ENCODE measurements around the gene DUSP14. TPM values are rescaled to one million over a fixed set of nuclear protein-coding genes. Genes with fewer than 3 reads are reported as not detected.

Gene DUSP14
- total RNA-seq, 5 donors from 2014 or later (not counting 1 experiment from before 2014, with no cell fraction given): 4.0 to 9.6 (median 5.4) TPM

DNA sequence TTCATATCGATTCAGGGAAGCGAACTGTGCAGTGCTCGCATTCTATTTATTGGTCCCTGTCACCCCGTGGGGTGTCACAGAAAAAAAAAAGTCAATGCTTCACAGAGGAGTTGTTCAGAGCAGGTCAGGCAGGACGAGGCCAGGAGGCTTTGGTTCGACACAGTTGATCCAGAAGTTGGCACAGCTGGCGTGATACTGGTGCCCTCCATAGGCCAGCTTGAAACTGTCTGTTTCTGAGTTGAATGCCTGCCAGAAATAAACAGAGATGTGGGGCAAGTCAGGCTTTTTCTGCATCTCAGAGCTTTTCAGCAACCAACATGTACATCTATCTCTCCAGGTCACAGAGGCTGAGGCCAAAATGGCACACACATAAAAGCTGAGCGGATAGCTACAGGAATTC, 29.1 kb downstream of the DUSP14 start:
- Mint-ChIP-seq H3K4me3 (no peak overlapping the region), H3K9me3 (no peaks in the 10 kb centered on the region)
- POLR2A ChIA-PET: no interaction called here

GRCh38 chr17:37519251-37519985, 29.7 kb downstream of the DUSP14 start:
- H3K27ac ChIP-seq (ENCODE audit: low read length): no peak overlapping the region
- no peaks in the 10 kb centered on the region for H3K9me3 ChIP-seq
- no peak for ATAC-seq (replicated peaks in 1 of 4)
- no peak overlapping the region for H3K4me3 Mint-ChIP-seq
- WGBS (ENCODE audit: insufficient coverage): no CpG with 5 or more reads among the region's 5 CpGs
- no peak overlapping the region for H3K4me3 ChIP-seq (ENCODE audit: control insufficient read depth in 1 of 2, extremely low read depth in 1 of 2, low read length in 1 of 2)
- no peaks in the 10 kb centered on the region for H3K27me3 Mint-ChIP-seq
- CTCF ChIA-PET: interaction anchor here in 1 of 2 donors (0.7 kb wide), 1 partner anchor 17 kb away, joined by 3 read pairs; no protein-coding TSS in a partner anchor
- no peak for DNase-seq
- peaks cover 20 to 74% of the 10 kb centered on the region in 2 donors for H3K36me3 ChIP-seq (ENCODE audit: control insufficient read depth in 2 of 2, extremely low read depth in 1 of 2, insufficient read depth in 1 of 2, low read length in 1 of 2)
- H3K36me3 Mint-ChIP-seq: peaks cover 51% of the 10 kb centered on the region
- H3K4me1 Mint-ChIP-seq: peaks cover 12 to 20% (median 18%) of the 10 kb centered on the region in 3 donors
- peak overlapping the region; percentile 49 to 51 for H3K27ac Mint-ChIP-seq
- no peaks in the 10 kb centered on the region for H3K27me3 ChIP-seq (replicated peaks in 1 of 2; ENCODE audit: control insufficient read depth in 2 of 2, extremely low read depth in 1 of 2, insufficient read depth in 2 of 2, low read length in 1 of 2)
- POLR2A ChIA-PET: no interaction called here
- peaks cover 0 to 8% of the 10 kb centered on the region in 2 experiments for H3K4me1 ChIP-seq (ENCODE audit: control insufficient read depth in 1 of 2, extremely low read depth in 1 of 2, insufficient read depth in 2 of 2, low read length in 2 of 2)
- H3K9me3 Mint-ChIP-seq: no peaks in the 10 kb centered on the region

More for the DNA sequence above, 29.1 kb downstream of the DUSP14 start:
- 93% methylated on average over 7 of the region's 8 CpGs for WGBS (ENCODE audit: insufficient coverage)
- ATAC-seq (replicated peaks in 1 of 4): no peak
- Histone ChIP-seq H3K9me3 (no peaks in the 10 kb centered on the region), H3K36me3 (ENCODE audit: control insufficient read depth in 2 of 2, extremely low read depth in 1 of 2, insufficient read depth in 1 of 2, low read length in 1 of 2) (peaks cover 20 to 74% of the 10 kb centered on the region in 2 donors), H3K27ac (ENCODE audit: low read length) (no peak overlapping the region), H3K4me1 (ENCODE audit: control insufficient read depth in 1 of 2, extremely low read depth in 1 of 2, insufficient read depth in 2 of 2, low read length in 2 of 2) (peaks cover 0 to 6% of the 10 kb centered on the region in 2 experiments), H3K4me3 (ENCODE audit: control insufficient read depth in 1 of 2, extremely low read depth in 1 of 2, low read length in 1 of 2) (no peak overlapping the region), H3K27me3 (replicated peaks in 1 of 2; ENCODE audit: control insufficient read depth in 2 of 2, extremely low read depth in 1 of 2, insufficient read depth in 2 of 2, low read length in 1 of 2) (no peaks in the 10 kb centered on the region)
- Mint-ChIP-seq H3K36me3 (peaks cover 51% of the 10 kb centered on the region), H3K27ac (no peak overlapping the region), H3K27me3 (no peaks in the 10 kb centered on the region), H3K4me1 (peaks cover 6 to 15% (median 14%) of the 10 kb centered on the region in 3 donors)
- no peak for DNase-seq
- CTCF ChIA-PET: no interaction called here

- POLR2A ChIA-PET: no interaction called here
- ATAC-seq (replicated peaks in 1 of 4): no peak
- 82% methylated on average over 4 of the region's 8 CpGs for WGBS (ENCODE audit: insufficient coverage)
- CTCF ChIA-PET: interaction anchor here in 1 of 2 donors (0.6 kb wide), 1 partner anchor 938 kb away, joined by 3 read pairs; no protein-coding TSS in a partner anchor
- H3K4me1 Mint-ChIP-seq: peaks cover 16 to 23% (median 22%) of the 10 kb centered on the region in 3 donors
- no peaks in the 10 kb centered on the region for H3K27me3 Mint-ChIP-seq
- H3K4me3 ChIP-seq (ENCODE audit: control insufficient read depth in 1 of 2, extremely low read depth in 1 of 2, low read length in 1 of 2): no peak overlapping the region
- H3K27ac Mint-ChIP-seq: peak overlapping the region; percentile 49 to 51
- no peak overlapping the region for H3K27ac ChIP-seq (ENCODE audit: low read length)
- H3K9me3 Mint-ChIP-seq: no peaks in the 10 kb centered on the region
- H3K9me3 ChIP-seq: no peaks in the 10 kb centered on the region
- H3K36me3 ChIP-seq (ENCODE audit: control insufficient read depth in 2 of 2, extremely low read depth in 1 of 2, insufficient read depth in 1 of 2, low read length in 1 of 2): peaks cover 16 to 74% of the 10 kb centered on the region in 2 donors
- peaks cover 54% of the 10 kb centered on the region for H3K36me3 Mint-ChIP-seq
- no peak overlapping the region for H3K4me3 Mint-ChIP-seq
- DNase-seq: no peak
- peaks cover 0 to 8% of the 10 kb centered on the region in 2 experiments for H3K4me1 ChIP-seq (ENCODE audit: control insufficient read depth in 1 of 2, extremely low read depth in 1 of 2, insufficient read depth in 2 of 2, low read length in 2 of 2)
- H3K27me3 ChIP-seq (replicated peaks in 1 of 2; ENCODE audit: control insufficient read depth in 2 of 2, extremely low read depth in 1 of 2, insufficient read depth in 2 of 2, low read length in 1 of 2): no peaks in the 10 kb centered on the region
These were observed 30.5 kb downstream of the DUSP14 start for GRCh38 chr17:37520174-37520573.

DNA sequence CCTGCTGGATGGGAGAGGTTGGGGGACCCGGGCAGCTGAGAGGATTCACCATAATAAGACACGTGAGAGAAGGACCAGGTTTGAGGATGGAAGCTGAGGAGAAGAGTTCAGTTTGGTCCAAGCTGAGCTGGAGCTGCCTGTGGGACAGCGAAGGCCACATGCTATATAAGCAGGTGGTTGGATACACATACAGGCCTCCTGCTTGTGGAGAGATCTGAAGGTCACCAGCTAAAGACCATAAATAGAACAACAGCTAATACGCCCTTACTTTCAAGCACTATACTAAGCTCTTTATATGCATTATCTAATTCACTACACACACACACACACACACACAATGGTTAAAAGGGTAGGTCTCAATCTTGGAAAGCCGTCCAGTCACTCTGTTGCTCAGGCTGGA, 32.1 kb downstream of the DUSP14 start:
- no peaks in the 10 kb centered on the region for H3K27me3 Mint-ChIP-seq
- Histone ChIP-seq H3K27me3 (replicated peaks in 1 of 2; ENCODE audit: control insufficient read depth in 2 of 2, extremely low read depth in 1 of 2, insufficient read depth in 2 of 2, low read length in 1 of 2) (no peaks in the 10 kb centered on the region), H3K4me3 (ENCODE audit: control insufficient read depth in 1 of 2, extremely low read depth in 1 of 2, low read length in 1 of 2) (no peak overlapping the region), H3K27ac (ENCODE audit: low read length) (no peak overlapping the region), H3K9me3 (no peaks in the 10 kb centered on the region), H3K4me1 (ENCODE audit: control insufficient read depth in 1 of 2, extremely low read depth in 1 of 2, insufficient read depth in 2 of 2, low read length in 2 of 2) (peaks cover 0 to 8% of the 10 kb centered on the region in 2 experiments), H3K36me3 (ENCODE audit: control insufficient read depth in 2 of 2, extremely low read depth in 1 of 2, insufficient read depth in 1 of 2, low read length in 1 of 2) (peaks cover 12 to 76% of the 10 kb centered on the region in 2 donors)
- no peak for DNase-seq
- WGBS (ENCODE audit: insufficient coverage): 100% methylated on average over 4 of the region's 5 CpGs
- no peak overlapping the region for H3K4me3 Mint-ChIP-seq
- H3K9me3 Mint-ChIP-seq: no peaks in the 10 kb centered on the region
- ATAC-seq (replicated peaks in 1 of 4): no peak
- H3K27ac Mint-ChIP-seq: peak overlapping the region in 1 of 2 donors; percentile 72
- ChIA-PET CTCF (interaction anchor here in 1 of 2 donors (0.6 kb wide), 1 partner anchor 249 kb away, joined by 4 read pairs; no protein-coding TSS in a partner anchor), POLR2A (interaction anchor here in 1 of 2 donors (0.7 kb wide), 1 partner anchor 500 kb away, joined by 6 read pairs; no protein-coding TSS in a partner anchor)
- H3K36me3 Mint-ChIP-seq: peaks cover 54% of the 10 kb centered on the region
- peaks cover 16 to 25% (median 22%) of the 10 kb centered on the region in 3 donors for H3K4me1 Mint-ChIP-seq

GRCh38 chr17:37523715-37524219, 34.1 kb downstream of the DUSP14 start:
- peaks cover 4 to 73% of the 10 kb centered on the region in 2 donors for H3K36me3 ChIP-seq (ENCODE audit: control insufficient read depth in 2 of 2, extremely low read depth in 1 of 2, insufficient read depth in 1 of 2, low read length in 1 of 2)
- H3K4me3 ChIP-seq (ENCODE audit: control insufficient read depth in 1 of 2, extremely low read depth in 1 of 2, low read length in 1 of 2): no peak overlapping the region
- POLR2A ChIA-PET: no interaction called here
- H3K36me3 Mint-ChIP-seq: peaks cover 42% of the 10 kb centered on the region
- peaks cover 16 to 25% (median 23%) of the 10 kb centered on the region in 3 donors for H3K4me1 Mint-ChIP-seq
- no peaks in the 10 kb centered on the region for H3K27me3 Mint-ChIP-seq
- H3K9me3 ChIP-seq: no peaks in the 10 kb centered on the region
- peaks cover 0 to 10% of the 10 kb centered on the region in 2 experiments for H3K4me1 ChIP-seq (ENCODE audit: control insufficient read depth in 1 of 2, extremely low read depth in 1 of 2, insufficient read depth in 2 of 2, low read length in 2 of 2)
- H3K9me3 Mint-ChIP-seq: no peaks in the 10 kb centered on the region
- peak in 3 of 4 experiments; percentile 43 to 65 (median 50) for ATAC-seq (replicated peaks in 1 of 4)
- WGBS (ENCODE audit: insufficient coverage): 63% methylated on average over 7 of the region's 8 CpGs
- peak overlapping the region; percentile 18 for H3K27ac ChIP-seq (ENCODE audit: low read length)
- peak overlapping the region; percentile 72 to 91 for H3K27ac Mint-ChIP-seq
- H3K4me3 Mint-ChIP-seq: no peak overlapping the region
- no peaks in the 10 kb centered on the region for H3K27me3 ChIP-seq (replicated peaks in 1 of 2; ENCODE audit: control insufficient read depth in 2 of 2, extremely low read depth in 1 of 2, insufficient read depth in 2 of 2, low read length in 1 of 2)
- no peak for DNase-seq
- CTCF ChIA-PET: no interaction called here

- Histone ChIP-seq H3K9me3 (no peaks in the 10 kb centered on the region), H3K27me3 (replicated peaks in 1 of 2; ENCODE audit: control insufficient read depth in 2 of 2, extremely low read depth in 1 of 2, insufficient read depth in 2 of 2, low read length in 1 of 2) (no peaks in the 10 kb centered on the region), H3K27ac (ENCODE audit: low read length) (no peak overlapping the region), H3K36me3 (ENCODE audit: control insufficient read depth in 2 of 2, extremely low read depth in 1 of 2, insufficient read depth in 1 of 2, low read length in 1 of 2) (peaks cover 0 to 78% of the 10 kb centered on the region in 2 donors), H3K4me1 (ENCODE audit: control insufficient read depth in 1 of 2, extremely low read depth in 1 of 2, insufficient read depth in 2 of 2, low read length in 2 of 2) (peaks cover 0 to 5% of the 10 kb centered on the region in 2 experiments), H3K4me3 (ENCODE audit: control insufficient read depth in 1 of 2, extremely low read depth in 1 of 2, low read length in 1 of 2) (no peak overlapping the region)
- H3K36me3 Mint-ChIP-seq: peaks cover 46% of the 10 kb centered on the region
- no peaks in the 10 kb centered on the region for H3K27me3 Mint-ChIP-seq
- CTCF ChIA-PET: interaction anchor here (0.5 to 1.3 kb wide), 5 partner anchors 24 to 288 kb away, joined by 4 to 6 read pairs (median 5); no protein-coding TSS in a partner anchor
- no CpG with 5 or more reads among the region's 5 CpGs for WGBS (ENCODE audit: insufficient coverage)
- no peak overlapping the region for H3K4me3 Mint-ChIP-seq
- POLR2A ChIA-PET: no interaction called here
- DNase-seq: peak in 9 of 35 experiments; percentile 2 to 63 (median 8)
- H3K9me3 Mint-ChIP-seq: no peaks in the 10 kb centered on the region
- ATAC-seq (replicated peaks in 1 of 4): peak; percentile 49 to 72 (median 71)
- peak overlapping the region; percentile 25 to 39 for H3K27ac Mint-ChIP-seq
- H3K4me1 Mint-ChIP-seq: peaks cover 14 to 17% (median 16%) of the 10 kb centered on the region in 3 donors
These were observed 37.7 kb downstream of the DUSP14 start for GRCh38 chr17:37527249-37527851.
